ENCODE data around the gene DAP.
"Not testable (repeated sequence)": the region's sequence is repeated elsewhere in the genome, so short reads cannot be mapped to it uniquely, and the experiment has no call there.

The DAP gene

GRCh38 chr5:10733426-10733825 is 27.6 kb downstream of the DAP start:
- DNase-seq = no peak

GRCh38 chr5:10731913-10732312 is 29.1 kb downstream of the DAP start:
- DNase-seq = no peak

GRCh38 chr5:10730043-10730351 is 31.0 kb downstream of the DAP start:
- DNase-seq = no peak

GRCh38 chr5:10729320-10730042 is 31.6 kb downstream of the DAP start:
- DNase-seq = no peak

- DNase-seq = no peak
Observed at GRCh38 chr5:10728679-10729078, 32.4 kb downstream of the DAP start.

- no peak for DNase-seq
Observed at GRCh38 chr5:10727861-10728260, 33.2 kb downstream of the DAP start.

GRCh38 chr5:10726913-10727517 is 34.0 kb downstream of the DAP start:
- DNase-seq = no peak

- DNase-seq = no peak
Observed at GRCh38 chr5:10726179-10726912, 34.7 kb downstream of the DAP start.

GRCh38 chr5:10725636-10726035 is 35.4 kb downstream of the DAP start:
- no peak for DNase-seq

- peak; percentile 86 for DNase-seq
Observed at GRCh38 chr5:10724781-10725507, 36.1 kb downstream of the DAP start.

- DNase-seq = no peak
Observed at GRCh38 chr5:10723514-10723913, 37.5 kb downstream of the DAP start.

- DNase-seq = not testable (repeated sequence)
Observed at GRCh38 chr5:10720766-10721165, 40.3 kb downstream of the DAP start.

- DNase-seq = no peak
Observed at GRCh38 chr5:10719965-10720364, 41.1 kb downstream of the DAP start.

- DNase-seq = not testable (repeated sequence)
Observed at GRCh38 chr5:10718617-10719016, 42.4 kb downstream of the DAP start.

GRCh38 chr5:10716825-10717224 is 44.2 kb downstream of the DAP start:
- not testable (repeated sequence) for DNase-seq

GRCh38 chr5:10715605-10716290 is 45.3 kb downstream of the DAP start:
- no peak for DNase-seq

GRCh38 chr5:10712574-10713366 is 48.3 kb downstream of the DAP start:
- DNase-seq = no peak

GRCh38 chr5:10711562-10711961 is 49.5 kb downstream of the DAP start:
- DNase-seq = no peak

GRCh38 chr5:10710513-10711128 is 50.4 kb downstream of the DAP start:
- no peak for DNase-seq

GRCh38 chr5:10709933-10710332 is 51.1 kb downstream of the DAP start:
- no peak for DNase-seq

GRCh38 chr5:10709409-10709808 is 51.6 kb downstream of the DAP start:
- DNase-seq = no peak
